ENCODE measurements around the gene TXNRD1.
A peak's percentile ranks its signal among the peaks of the same experiment; 100 is the strongest.
"Not testable (repeated sequence)": the region's sequence is repeated elsewhere in the genome, so short reads cannot be mapped to it uniquely, and the experiment has no call there.

The TXNRD1 gene

GRCh38 chr12:104215638-104216297, at the start of gene TXNRD1:
Gene TXNRD1, plus strand, starts transcription at chr12:104215779. Its CDS starts 24 bp downstream, at chr12:104215803.
- DNase-seq (ENCODE audit: low read depth in 2 of 2, low spot score in 1 of 2): peak; percentile 62 to 65

DNA sequence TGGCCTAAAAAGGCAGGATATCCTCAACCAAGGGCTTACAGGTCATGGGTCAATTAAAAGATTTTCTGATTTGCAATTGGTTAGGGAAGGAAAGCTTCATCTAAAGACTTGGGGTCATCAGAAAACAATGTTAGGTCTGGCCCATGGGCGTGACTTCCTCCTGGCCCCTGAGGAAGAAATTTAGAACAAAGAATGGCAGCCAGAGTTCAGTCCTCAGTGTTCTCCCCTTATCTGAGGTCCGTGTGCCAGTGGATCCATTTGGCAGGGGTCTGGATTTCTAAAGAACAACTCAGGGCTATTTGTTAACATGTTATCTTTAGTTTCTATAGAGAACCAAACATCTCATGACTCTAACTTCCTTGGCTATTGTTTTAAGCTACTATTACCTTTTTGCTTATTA, 49.8 kb upstream of the TXNRD1 start:
- DNase-seq (ENCODE audit: low read depth in 2 of 2, low spot score in 1 of 2): no peak

DNA sequence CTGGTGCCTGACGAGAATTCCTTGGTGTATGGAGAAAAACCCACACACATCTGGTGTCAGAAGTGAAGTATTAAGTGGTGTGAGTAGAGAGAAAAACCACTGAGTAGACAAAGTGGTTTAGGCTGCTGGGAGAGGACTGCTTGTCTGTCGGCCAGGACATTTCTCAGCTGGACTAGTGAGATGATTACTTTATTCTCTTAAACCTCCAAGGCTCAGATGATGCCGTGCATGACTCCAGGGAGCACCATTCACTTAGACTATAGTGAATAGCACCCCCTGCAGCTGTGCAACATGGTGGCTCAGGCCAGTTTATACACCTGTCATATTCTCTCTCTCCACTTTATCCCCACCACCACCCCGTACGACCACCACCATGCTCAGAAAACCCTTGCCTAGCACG, 49.1 kb upstream of the TXNRD1 start:
- DNase-seq (ENCODE audit: low read depth in 2 of 2, low spot score in 1 of 2): no peak

DNA sequence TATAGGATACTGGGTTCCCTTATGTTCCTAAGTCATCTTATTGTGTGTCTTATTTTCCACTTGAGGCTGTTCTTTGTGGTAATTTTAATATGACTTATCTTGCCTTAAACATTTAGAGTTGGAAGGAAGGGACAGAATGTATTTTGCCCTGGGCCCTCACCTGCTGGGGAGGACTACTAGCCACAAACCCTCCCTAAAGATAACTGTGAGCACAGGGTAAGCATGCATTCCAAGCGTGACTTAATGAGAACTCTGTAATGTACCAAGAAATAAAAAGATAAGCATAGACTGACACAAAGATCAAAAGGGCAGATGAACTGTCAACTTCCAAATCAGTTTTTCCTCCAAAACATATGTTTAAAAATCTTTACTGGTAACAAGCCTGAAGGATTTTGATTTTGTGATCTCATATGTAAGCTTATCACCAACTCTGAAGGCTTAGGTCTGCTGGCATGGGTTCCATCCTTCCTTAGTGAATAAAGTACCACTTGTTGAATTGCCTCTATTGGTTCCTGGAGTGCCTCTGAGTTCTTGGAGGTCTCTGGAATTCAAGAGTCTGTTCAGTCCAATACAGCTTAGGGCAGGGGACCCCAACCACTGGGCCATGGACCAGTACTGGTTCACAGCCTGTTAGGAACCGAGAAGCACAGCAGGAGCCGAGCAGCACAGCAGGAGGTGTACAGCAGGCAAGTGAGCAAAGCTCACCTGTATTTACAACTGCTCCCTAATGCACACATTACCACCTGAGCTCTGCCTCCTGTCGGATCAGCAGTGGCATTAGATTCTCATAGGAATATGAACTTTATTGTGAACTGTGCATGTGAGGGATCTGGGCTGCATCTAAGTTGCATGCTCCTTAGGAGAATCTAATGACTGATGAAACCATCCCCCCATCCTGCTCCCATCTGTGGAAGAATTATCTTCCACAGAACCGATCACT, 47.8 kb upstream of the TXNRD1 start:
- DNase-seq (ENCODE audit: low read depth in 2 of 2, low spot score in 1 of 2): no peak

GRCh38 chr12:104168596-104168995, 47.0 kb upstream of the TXNRD1 start:
- no peak for DNase-seq (ENCODE audit: low read depth in 2 of 2, low spot score in 1 of 2)

DNA sequence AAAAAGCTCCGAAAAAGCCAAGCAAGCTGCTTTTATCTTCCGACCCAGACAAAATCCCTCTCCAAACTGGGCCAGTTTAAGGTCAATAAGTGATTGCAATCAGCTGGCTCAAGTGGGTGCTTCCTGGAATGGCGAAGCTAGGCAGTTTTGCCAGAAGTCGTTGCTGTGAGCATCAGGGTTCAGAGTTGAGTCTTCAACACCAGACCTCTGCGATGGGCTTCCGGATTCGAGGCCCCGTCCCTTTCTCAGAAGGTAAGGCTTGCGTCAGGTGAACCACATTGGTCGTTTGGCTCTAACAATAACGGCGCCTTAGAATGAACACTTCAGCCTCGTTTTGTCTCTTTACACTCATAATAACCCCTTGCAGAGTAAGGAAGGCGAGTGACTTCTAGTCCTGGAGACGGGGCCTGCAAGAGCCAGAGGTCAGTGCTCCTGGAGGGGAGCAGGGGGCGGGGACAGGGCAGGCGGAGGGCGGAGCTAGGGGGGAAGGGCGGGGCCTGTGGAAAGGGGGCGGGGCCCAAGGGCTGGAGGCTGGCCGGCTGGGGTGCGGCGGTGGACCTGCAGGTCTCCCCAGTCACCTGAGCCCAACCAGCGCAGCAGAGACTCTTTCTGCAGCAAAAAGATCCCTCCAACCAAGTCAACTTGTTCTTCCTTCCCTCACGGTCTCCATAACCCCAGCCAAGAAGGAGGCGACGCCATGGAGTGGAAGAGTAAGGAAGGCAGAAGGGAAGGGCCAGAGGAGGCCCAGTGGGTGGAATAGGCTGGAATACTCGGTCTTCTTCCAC, 43.6 kb upstream of the TXNRD1 start:
- no peak for DNase-seq (ENCODE audit: low read depth in 2 of 2, low spot score in 1 of 2)

DNA sequence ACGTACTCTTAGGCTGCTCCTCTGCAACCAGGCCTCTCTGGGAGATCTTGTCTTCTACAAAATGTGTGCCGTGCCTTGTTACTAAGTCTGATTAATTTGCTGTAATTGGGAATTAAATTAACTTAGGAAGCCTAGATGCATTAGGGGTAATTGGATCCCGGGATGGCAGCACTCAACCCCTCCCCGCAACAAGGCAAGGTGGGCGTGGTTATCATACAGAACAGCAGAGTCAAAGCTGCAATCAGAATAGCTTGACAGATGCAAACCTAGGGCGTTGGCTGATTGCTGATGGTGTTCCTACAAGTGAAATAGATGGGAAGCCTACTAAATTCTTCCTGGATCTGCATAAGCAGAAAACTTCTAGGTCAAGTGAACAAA, 43.0 kb upstream of the TXNRD1 start:
- no peak for DNase-seq (ENCODE audit: low read depth in 2 of 2, low spot score in 1 of 2)

- DNase-seq (ENCODE audit: low read depth in 2 of 2, low spot score in 1 of 2): not testable (repeated sequence)
These were observed 41.8 kb upstream of the TXNRD1 start for GRCh38 chr12:104173804-104174203.

GRCh38 chr12:104175726-104176247, 39.8 kb upstream of the TXNRD1 start:
- DNase-seq (ENCODE audit: low read depth in 2 of 2, low spot score in 1 of 2): no peak

GRCh38 chr12:104177336-104177662, 38.3 kb upstream of the TXNRD1 start:
- no peak for DNase-seq (ENCODE audit: low read depth in 2 of 2, low spot score in 1 of 2)

- DNase-seq (ENCODE audit: low read depth in 2 of 2, low spot score in 1 of 2): no peak
These were observed 37.7 kb upstream of the TXNRD1 start for GRCh38 chr12:104177663-104178501.

DNA sequence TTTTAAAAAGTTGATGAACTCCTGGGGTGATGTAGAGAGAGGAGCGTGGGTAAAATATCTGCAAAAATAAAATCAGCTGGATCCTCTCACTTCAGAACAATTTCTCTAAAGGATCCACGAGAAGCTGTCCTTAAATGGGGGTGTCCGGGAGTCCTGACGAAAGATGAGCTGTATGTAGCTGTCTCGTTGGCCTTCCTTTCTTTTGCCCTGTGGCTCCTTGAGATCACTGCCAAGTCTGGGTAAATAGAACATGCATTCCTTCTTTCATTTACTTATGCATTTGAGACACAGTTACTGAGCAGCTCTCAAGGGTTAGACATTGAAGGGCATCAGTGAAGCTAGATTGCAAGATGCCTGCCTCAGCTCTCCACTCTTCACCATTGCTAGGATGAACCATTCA, 35.2 kb upstream of the TXNRD1 start:
- DNase-seq (ENCODE audit: low read depth in 2 of 2, low spot score in 1 of 2): no peak

GRCh38 chr12:104181313-104181712, 34.3 kb upstream of the TXNRD1 start:
- no peak for DNase-seq (ENCODE audit: low read depth in 2 of 2, low spot score in 1 of 2)

- DNase-seq (ENCODE audit: low read depth in 2 of 2, low spot score in 1 of 2): no peak
These were observed 33.4 kb upstream of the TXNRD1 start for GRCh38 chr12:104182144-104182543.

DNA sequence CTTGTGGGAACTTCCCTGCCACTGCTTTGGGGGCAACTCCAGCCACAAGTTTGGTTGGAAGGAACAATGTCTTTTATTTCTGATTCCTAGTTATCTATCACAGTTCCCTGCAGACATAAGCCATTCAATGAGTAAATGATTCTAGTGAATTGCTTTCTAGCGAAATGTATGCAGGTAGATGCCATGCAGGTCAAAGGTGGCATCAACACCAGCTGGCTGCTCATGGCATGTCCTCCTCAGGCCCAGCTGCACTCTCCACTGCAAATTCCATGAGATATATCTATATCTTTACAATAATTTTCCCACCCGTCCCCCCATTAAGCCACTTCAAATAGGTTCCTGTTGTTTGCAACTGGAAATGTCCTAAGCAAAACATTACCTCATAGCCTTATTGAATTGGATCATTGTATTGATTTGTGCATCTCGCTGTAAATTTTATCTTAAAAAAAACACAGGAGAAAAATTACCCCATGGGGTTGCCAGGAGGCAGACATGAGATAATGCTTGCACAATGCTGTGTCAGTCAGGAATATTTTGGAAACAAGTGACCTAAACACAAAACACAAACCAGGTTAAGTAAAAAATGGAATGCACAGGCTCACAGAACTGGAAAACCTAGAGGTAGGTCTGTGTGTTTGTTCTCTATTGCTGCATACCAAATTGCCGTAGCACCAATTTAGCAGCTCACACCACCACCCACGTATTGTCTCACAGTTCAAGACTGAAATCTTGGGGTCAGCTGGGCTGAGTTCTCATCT, 32.8 kb upstream of the TXNRD1 start:
- DNase-seq (ENCODE audit: low read depth in 2 of 2, low spot score in 1 of 2): no peak

DNA sequence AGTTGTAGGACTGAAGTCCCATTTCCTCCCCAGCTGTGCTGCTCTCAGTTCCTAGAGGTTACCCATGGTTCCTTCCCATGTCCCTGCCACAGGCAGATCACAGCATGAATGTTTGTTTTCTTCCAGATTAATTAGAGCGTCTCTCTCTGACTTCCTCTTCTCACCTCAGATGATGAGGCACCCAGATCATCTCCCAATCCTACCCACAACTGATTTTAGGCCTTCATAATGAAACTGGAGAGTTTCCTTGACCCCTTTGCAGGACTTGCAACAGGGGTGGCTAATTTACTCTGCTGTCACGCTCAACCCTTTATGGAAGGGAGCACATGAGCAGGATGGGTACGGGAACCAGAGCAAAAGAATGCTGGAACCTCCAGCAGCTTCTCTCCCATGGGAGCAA, 32.1 kb upstream of the TXNRD1 start:
- DNase-seq (ENCODE audit: low read depth in 2 of 2, low spot score in 1 of 2): no peak

- no peak for DNase-seq (ENCODE audit: low read depth in 2 of 2, low spot score in 1 of 2)
These were observed 28.0 kb upstream of the TXNRD1 start for GRCh38 chr12:104187446-104188155.

DNA sequence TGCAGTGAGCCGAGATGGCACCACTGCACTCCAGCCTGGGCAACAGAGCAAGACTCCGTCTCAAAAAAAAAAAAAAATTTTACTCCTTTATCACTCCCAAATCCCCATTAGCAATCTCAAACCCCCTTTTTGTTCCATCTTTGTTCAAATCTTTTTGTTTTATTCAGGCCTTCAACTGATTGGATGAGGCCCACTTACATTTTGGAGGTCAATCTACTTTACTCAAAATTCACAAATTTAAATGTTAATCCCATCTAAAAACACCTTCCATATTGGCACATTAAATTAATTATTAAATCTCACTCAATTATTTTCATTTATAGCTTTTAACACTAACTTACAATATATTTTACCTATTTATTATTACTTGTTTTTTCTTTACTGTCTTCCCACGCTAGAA, 27.0 kb upstream of the TXNRD1 start:
- no peak for DNase-seq (ENCODE audit: low read depth in 2 of 2, low spot score in 1 of 2)

- no peak for DNase-seq (ENCODE audit: low read depth in 2 of 2, low spot score in 1 of 2)
These were observed 25.5 kb upstream of the TXNRD1 start for GRCh38 chr12:104189915-104190555.
